Limb (tissue), 2 donors: ENCODE measurements around the gene VTCN1.
A peak's percentile ranks its signal among the peaks of the same experiment; 100 is the strongest.
"Not testable (repeated sequence)": the region's sequence is repeated elsewhere in the genome, so short reads cannot be mapped to it uniquely, and the experiment has no call there.

Experiments used
- DNase-seq, 2 donors: peaks; one replicate each; pipeline ENCODE4 v3.0.0-alpha.2; 2016; ENCODE audit errors: extremely low spot score in 2 of 2

Gene VTCN1

DNA sequence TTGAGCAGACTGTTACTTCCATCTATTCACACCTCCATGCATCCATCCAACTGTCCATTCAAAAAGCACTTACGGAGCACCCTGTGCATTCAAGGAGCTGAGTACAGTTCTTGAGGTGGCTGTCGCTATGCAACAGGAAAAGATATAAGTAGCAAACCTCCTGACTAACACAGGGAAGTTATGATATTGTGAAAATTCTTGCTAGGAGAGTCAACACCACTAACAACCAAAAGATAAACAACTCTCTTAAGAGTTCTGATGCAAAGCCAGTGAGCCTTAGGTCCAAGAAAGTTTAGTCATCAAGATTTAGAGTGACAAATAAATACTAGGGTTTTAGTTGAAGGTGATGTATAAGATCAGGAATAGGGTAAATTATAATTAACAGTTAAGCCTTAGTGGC is 44.7 kb downstream of the VTCN1 start:
- DNase-seq, result no peak

DNA sequence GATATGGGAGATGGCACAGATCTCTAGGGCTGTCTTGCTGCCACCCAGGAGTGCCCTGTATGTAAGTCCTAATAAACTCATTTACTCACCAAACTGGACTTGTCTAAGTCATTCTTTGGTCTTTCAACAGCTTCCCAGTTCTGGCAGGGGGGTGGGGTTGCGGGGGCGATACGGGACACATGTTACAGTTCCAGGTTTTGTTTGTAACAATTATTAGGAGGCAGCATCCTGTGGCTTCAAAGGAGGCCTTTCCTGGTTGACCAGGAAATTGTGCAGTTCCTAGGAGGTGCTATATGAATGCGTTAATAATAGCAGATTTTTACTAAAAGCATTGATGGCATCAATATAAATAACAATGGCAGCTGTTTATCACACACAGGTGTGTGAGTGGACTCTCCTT is 46.5 kb downstream of the VTCN1 start:
- DNase-seq, result no peak

DNA sequence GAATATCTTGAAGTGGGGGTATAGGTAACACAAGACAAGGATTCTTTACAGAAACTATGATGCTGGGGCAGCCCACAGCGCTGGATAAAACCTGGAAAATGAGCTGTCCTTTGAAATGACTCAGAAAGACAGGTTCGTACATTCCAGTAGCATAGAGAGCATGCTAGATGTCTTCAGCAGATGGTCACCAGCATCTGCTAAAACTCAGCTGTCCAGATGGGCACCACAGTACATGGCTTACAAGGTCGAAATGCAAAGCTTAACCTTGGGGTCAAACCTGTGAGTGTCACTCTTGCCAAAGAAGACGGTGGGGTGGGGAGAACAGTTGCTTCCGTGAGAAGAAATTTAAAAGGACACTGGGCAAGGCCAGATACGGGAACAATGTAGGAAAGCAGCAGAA is 47.9 kb downstream of the VTCN1 start:
- DNase-seq, result no peak

DNA sequence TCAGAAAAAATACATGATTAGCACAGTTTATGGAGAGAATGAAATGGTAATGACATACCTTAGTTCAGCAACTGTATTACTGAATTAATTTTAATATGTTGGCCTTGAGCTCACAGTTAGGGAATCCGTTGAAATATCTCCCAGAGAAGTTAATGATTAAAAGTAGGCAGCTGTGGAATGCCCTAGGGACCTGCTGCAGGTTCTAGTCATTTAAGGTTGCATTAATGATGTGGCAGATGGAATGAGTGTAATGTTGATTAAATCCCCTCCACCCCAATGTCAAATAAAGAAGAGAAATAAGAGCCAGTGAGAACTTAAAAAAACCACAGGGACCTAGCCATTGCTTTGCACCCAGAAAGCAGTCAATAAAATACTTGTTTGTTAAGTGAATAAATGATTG is 48.8 kb downstream of the VTCN1 start:
- no peak for DNase-seq

DNA sequence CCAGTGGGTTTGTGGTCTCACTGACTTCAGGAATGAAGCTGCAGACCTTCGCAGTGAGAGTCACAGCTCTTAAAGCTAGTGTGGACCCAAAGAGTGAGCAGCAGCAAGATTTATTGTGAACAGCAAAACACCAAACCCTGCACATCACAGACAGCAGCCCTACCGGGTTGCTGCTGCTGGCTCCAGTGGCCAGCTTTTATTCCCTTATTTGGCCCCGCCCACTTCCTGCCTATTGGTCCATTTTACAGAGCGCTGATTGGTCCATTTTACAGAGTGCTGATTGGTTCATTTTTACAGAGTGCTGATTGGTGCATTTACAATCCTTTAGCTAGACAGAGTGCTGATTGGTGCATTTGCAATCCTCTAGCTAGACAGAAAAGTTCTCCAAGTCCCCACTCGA is 59.4 kb downstream of the VTCN1 start:
- DNase-seq, result not testable (repeated sequence)

DNA sequence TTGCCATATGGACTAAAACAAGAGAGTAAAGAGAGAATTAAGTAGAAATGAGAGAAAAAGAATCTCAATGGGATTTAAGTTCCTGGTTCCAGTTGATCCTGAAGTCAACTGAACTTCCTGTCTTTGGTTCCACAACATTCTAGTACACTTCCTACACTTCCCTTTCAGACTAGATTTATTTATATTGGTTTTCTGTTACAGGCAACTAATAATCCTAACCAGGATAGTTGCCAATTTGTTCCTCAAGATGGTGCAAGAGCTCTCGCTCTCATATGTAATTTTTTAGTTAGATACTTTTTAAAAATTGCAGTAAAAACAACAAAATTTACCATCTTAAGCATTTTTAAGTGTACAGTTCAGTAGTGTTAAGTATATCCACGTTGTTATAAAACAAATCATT is 60.4 kb downstream of the VTCN1 start:
- no peak for DNase-seq

DNA sequence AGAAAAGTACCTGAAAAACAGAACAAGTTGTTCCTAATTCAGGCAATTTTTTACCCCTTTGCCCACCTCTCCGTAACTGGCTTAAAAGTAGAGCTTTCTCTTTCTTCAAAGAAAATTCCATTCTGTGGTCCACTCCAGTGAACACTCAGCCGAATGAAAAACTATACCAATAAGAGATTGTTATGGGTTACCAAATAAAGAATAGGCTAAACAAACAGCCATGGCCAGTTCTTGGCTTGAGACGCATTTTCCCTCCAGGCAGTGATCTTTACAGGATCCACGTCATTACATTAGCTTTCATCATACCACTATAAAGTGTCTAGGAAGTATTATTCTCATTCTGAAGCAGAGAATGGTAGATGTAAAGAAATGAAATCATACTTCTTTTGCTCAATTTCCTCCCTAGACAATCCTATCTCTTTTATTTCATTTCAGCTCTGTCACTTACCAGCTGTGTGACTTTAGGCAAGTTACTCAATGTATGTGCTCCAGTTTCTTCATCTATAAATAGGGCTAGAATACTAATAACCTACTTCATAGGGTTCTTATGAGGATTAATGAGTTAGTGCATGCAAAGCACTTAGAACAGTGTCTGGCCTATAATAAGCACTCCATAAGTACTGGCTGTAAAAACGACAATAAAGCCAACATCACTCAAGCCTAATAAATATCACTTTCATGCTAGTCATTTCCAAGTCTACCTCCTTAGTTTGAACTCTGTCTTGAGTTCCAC is 62.7 kb downstream of the VTCN1 start:
- DNase-seq, result no peak

DNA sequence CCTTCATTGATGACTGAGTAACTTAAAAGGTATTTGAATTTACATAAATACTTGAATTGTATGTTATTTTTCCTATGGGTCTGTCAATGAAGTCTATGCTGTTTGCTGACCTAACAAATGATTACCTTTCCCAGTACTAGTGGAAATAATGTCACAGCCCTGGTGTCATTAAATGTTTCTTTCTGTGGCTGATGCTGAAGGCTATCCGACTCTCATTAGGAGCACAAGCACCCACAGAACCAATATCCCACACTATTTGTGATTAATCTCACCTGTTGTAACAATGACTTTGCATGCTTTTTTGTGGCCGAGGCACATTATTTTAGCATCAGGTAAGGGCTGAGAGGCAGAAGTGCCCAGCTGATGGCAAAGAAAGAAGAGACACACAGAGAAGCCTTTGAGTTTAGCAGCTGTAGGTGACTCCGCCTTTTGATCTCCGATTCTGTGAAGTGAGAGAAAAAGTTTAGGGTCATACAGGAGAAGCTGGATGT is 63.3 kb downstream of the VTCN1 start:
- DNase-seq, result no peak

DNA sequence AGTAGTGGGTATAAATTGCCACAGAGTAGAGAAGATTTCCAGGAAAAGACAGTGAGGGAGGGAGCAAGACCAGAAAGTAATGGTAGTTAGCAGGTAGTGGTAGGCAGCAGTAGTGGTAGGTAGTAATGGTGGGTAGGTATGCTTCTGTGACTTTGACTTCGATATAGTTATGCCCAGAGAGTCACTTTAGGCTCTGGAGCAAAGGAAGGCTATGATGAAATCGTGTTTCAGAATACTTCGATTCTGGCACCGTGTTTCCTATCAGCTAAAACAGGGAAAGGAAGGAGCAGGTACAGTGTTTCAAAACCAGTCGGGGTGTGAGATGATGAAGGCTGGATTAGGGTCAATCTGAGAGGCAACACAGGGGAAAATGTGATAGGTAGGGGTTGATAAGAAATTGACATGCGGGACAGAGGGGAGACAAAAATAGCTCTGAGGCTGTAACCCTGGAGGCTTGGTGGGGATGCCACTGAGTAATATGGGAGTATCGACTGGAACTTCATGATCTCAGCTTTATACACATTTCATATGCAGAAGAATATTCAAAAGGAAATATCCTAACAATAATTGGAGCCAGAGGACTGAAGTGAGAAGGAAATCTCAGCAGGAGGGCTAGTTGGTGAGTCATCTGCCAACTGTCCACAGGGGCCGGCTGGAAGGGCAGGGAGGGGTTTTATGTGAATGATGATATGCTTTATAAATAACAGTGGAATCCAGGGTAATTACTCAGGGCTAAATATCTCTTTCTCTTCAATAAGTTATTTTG is 64.0 kb downstream of the VTCN1 start:
- no peak for DNase-seq

DNA sequence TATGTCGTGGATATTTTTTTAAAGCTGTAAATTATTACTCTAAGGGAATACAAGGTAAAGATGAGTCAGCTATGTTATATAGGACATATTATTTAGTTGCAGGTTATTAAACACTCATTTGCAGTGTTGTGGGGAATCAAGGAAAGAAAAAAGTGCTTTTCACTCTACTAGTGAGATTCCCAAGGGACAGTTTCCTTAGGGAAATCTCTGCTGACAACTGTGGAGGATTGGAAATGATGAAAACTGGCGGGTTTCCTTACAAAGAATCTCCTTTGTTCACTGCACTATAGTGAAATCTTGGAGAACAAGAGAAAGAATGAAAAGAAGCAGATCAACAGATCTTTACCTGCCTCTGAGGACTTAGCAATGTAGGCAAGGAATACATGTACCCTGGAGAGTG is 64.7 kb downstream of the VTCN1 start:
- no peak for DNase-seq

DNA sequence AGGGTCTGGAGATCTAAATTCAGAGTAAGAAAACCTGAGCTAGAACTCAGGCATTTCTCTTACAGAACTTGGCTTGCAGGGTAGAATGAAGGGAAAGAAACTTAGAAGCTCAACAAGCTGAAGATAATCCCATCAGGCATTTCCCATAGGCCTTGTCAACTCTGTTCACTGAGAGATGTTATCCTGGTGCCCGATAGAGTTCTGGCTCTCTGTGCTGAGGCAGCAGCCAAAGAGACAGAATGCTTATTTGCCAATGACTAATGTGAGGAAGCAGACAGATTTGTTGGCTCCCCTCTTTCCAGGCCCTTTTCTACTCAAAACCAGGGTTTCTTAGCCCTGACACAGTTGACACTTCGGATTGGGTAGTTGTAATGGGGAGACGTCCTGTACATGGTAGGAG is 66.9 kb downstream of the VTCN1 start:
- no peak for DNase-seq

DNA sequence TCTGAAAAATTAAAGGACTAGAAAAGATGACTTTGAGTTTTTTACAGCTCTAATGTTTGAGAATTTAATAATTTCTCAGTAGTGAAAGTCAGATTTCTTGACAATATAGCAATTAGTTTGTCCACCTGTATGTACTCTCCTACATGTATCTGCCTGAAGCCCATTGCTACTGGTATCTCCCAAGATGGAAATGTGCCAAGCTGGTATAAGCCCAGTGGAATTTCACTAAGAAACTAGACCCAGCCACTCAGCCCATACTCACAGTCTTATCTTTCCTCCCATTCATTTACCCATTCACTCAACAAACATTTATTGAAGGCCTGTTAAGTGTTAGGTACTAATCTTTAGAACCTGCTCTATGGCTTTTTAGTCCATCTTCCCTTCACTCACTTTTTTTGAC is 67.6 kb downstream of the VTCN1 start:
- no peak for DNase-seq

DNA sequence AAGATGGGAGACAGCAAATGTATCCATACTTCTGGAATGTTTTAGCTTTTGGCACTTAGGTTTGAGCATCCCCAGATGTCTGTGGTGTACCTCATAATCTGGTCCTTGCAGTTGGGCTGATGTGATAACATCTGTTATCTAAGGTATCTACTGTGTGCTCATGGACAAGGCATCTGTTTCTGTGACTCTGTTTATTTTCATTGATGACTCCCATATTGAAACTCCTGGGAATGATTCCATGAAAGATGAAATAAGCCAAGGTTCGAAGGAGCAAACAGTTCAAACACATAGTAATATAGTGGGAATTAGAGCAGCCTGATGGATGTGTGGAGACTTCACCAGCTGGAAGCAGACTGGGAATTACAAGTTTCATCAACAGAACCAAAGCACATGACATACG is 68.5 kb downstream of the VTCN1 start:
- no peak for DNase-seq

DNA sequence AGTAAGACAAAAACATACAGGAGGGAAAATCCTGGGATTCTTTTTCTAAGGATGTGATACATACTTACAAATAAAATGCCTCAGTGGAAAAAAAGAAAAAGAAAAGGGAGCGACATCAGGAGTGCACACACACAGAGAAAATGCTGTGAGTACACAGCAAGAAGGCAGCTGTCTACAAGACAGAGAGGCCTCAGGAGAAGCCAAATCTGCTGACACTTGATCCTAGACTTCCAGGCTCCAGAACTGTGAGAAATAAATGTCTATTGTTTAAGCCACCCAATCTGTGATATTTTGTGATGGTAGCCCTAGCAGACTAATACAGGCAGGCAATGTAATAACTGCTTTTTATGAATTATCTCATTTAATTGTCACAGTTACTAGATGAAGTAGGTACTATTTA is 72.2 kb downstream of the VTCN1 start:
- DNase-seq, result no peak

DNA sequence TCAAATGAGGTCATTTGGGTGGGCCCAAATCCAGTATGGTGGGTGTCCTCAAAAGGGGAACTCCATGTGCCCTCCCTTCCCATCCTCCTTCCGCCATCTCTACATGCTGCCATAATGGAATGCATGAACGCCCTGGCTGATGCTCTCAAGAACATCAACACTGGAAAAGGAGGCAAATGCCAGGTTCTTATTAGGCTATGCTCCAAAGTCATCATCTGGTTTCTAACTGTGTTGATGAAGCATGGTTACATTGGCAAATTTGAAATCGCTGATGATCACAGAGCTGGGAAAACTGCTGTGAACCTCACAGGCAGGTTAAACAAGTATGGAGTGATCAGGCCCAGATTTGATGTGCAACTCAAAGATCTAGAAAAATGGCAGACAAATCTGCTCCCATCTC is 72.6 kb downstream of the VTCN1 start:
- no peak for DNase-seq

DNA sequence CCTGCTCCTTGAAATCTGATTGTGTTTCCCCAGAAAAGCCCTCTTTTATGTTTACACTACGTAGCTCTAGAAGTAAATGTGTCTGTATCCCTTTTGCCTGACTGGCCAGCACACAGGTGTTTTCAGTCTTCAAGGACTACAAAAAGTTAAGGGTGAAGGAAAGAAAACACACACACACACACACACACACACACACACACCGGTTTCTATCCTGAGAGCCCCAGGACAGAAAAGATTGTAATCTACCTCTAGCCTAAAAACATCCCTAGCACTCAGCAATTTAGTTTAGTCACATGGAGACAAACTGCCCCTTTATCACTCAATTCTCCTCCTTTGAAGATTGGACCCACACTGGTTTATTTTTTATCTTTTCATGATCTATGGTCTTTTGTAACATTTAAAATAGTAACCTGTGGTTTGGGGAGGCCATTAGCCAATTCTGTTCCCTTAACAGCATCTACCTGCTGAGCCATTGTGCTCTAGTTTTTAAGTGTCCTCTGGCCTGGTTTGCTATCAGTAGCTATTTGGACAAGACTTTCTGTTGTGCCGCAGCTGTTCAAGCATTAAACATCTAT is 73.4 kb downstream of the VTCN1 start:
- no peak for DNase-seq

DNA sequence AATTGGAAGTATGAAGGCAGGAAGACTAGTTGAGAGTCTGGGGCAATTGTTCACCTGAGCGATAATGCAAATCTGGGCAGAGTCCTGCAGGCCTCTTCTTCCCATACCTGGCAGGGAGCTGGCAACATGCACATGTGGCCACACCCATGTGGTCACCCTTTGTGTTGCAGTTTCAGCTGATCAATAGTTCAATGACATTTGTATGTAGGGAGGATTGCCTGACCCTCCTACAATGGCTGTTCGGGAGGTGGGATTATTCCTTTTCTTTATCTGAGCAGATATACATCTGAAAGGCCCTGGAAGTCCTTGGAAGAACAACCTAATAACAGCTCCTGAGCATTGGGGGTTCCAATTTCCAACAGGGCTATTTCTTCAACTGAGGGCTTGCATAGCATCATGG is 74.0 kb downstream of the VTCN1 start:
- DNase-seq, result no peak

DNA sequence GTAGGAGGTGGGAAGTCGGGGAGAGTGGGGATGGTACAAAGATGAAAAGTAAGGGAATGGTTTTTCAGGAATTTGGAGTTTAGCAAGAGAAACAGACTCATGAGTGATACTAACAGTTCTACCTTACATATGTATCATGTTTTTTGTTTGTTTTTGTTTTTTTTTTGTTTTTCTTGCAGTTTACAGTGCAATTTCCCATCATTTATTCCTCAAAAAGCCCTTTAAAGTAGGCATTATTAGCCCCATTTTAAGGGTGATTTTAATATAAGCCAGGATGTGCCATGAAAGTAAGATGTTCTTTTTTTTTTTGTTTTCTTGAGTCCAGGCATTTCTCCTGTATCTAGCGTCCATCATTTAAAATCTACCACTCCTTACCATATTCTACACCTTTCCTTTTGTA is 75.4 kb downstream of the VTCN1 start:
- no peak for DNase-seq

DNA sequence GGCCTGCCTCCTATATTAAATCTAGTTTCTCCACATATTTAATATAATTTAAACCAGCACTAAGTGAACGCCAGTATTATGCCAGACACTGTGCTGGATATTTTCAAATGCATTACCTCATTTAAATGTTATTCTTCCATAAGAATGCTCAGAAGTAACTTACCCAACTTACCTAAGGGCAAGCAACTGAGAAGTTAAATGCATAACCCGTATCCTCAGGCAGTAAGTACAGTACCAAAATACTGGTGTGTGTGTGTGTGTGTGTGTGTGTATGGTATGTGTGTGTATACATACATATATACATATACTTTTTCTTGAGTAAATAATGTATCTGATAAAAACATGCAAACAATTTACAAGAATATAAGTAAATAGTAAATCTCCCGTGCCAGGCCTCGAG is 80.2 kb downstream of the VTCN1 start:
- DNase-seq, result no peak

DNA sequence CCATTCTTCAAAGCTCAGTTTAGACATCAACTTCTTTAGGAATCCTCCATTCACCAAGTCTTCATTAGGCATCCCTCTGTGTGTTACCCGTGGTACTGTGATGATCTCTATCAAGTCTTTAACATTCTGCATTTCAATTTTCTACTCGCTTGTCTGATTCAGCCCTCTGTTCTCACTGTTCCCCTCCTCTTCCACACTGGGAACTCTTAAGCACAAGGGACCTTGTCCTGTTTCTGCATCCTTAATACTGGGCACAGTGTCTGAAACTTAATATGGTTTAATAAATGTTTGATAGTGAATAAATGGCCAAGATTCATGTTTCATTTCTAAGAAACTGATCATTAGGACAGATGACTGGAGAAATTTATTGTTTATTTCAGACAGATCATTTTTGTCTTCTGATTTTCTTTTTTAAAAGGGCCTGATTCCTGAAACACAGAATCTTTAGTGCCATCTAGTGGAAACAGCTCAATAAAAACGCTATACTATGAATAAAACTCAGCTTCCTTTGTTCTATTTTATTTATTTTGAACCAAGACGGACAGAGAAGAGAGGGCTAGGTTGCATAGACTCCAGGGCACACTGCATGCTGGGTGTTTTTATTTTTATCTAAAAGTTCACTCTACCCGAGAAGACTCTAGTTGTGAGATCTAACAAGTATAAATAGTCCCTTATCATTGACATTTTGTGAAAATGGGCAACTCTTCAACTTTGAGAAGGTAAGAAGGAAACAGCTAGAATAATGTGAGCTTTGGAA is 82.2 kb downstream of the VTCN1 start:
- DNase-seq, result peak in 1 of 2 donors; percentile 83

DNA sequence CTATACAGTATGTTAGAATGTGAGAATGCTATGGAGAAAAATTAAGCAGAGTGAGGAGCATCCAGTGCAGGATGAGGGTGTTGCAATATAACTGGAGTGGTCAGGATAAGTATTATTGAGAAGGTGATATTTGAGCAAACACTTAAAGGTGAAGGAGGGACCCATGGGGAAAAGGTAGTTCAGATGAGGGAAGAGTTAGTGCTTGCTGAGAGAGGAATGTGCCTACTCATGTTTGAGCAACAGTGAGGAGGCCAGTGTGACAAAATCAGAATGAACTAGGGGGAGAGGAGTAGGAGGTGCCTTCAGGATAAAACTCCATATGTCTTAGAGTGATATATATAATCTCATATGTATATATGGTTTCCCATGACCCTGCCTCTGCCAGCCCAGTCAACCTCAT is 82.9 kb downstream of the VTCN1 start:
- no peak for DNase-seq

DNA sequence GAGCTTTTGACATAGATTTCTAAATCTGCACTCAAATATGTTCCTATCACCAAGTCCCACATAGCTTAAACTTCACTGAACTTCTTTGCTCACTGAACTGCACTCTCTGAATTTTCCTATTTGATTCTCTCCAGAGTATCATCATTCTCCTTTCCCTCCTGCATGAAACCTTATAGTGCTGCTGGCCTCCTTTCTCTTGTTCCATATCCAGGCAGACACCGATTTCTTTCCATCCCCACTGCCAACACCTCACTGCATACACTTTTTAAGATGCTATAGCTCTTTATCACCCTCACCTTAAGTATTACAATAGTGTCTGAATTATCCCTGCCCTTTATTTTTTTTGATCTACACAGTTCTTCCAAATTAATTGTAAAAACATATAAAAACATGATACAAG is 86.1 kb downstream of the VTCN1 start:
- no peak for DNase-seq
